HepG2 (cell line): ENCODE data around the gene PUS1. TPM values are rescaled to one million over a fixed set of nuclear protein-coding genes. Genes with fewer than 3 reads are reported as not detected.
A peak's percentile ranks its signal among the peaks of the same experiment; 100 is the strongest.

Source experiments
- ATAC-seq: fragments of 200-7000 bp; cut with Tn5 transposase; 3 replicates; pipeline ENCODE4 v1.9.1; 2020; ENCODE audit warnings: mild to moderate bottlenecking, moderate library complexity
- BruUV-seq: library from RNA; stranded (reverse); fragments of 400-500 nt; replicated peaks from 2 replicates; lab custom pipeline; 2021; lab: Mats Ljungman, UMichigan
- CTCF ChIA-PET: fragments of 300-600 bp; formaldehyde crosslinking; extraction: SDS; loops from one replicate; lab custom pipeline; 2021; ENCODE audit warnings: low total read pairs, inconsistent platforms, low intra/inter-chr PET ratio; lab: Yijun Ruan, JAX
- POLR2A ChIA-PET: fragments of 350-600 bp; sonication (Branson Sonifier 250); formaldehyde crosslinking; loops from one replicate; lab custom pipeline; 2020; ENCODE audit warnings: antibody characterized with exemption, inconsistent platforms; lab: Yijun Ruan, JAX
- DNase-seq: peaks from one replicate; pipeline ENCODE4 v3.0.0-alpha.2; 2015; ENCODE audit warnings: low spot score
- FAIRE-seq: peaks from 3 replicates; lab custom pipeline; 2011; peaks lifted over from hg19 to GRCh38; lab: Jason Lieb, UNC
- H2AFZ ChIP-seq: one replicate; pipeline ENCODE4 v1.6.1; 2011; ENCODE audit warnings: low read length, inconsistent platforms
- H3K27ac ChIP-seq: fragments of 300-600 bp; 3 replicates; pipeline ENCODE4 v1.8.0; 2011; ENCODE audit warnings: mixed run types, mild to moderate bottlenecking, mixed read lengths, low read length, inconsistent platforms; ENCODE audit not compliant: insufficient read depth; ENCODE audit errors: extremely low read length
- H3K27me3 ChIP-seq, 2 experiments: fragments of 200-600 bp in 1 of 2; 2 replicates in 1 of 2; 3 replicates in 1 of 2; pipeline versions ENCODE4 v1.6.0 to v1.8.0; 2011; ENCODE audit warnings: low read length in 2 of 2, mild to moderate bottlenecking in 2 of 2, moderate library complexity in 2 of 2, inconsistent platforms in 1 of 2; ENCODE audit not compliant: insufficient read depth in 2 of 2, control insufficient read depth in 1 of 2
- H3K36me3 ChIP-seq, 2 experiments: fragments of 200-600 bp in 1 of 2; replicated peaks in 1 of 2; 2 replicates in 1 of 2; 3 replicates in 1 of 2; pipeline versions ENCODE4 v1.5.1 to v1.8.0; 2011; ENCODE audit warnings: low read length in 2 of 2, inconsistent platforms in 1 of 2; ENCODE audit not compliant: insufficient read depth in 2 of 2, control insufficient read depth in 1 of 2
- H3K4me1 ChIP-seq: 2 replicates; pipeline ENCODE4 v1.5.1; 2012; ENCODE audit warnings: low read length, inconsistent platforms; ENCODE audit not compliant: insufficient read depth
- H3K4me2 ChIP-seq: 2 replicates; pipeline ENCODE4 v1.6.0; 2011; ENCODE audit warnings: low read depth, low read length, inconsistent platforms
- H3K4me3 ChIP-seq, 3 experiments: fragments of 200-600 bp in 1 of 3; sonication (generic), shearing (Covaris generic) in 1 of 3; replicated peaks in 1 of 3; 2 replicates each; pipeline ENCODE4 v1.5.1; 2011 to 2016; ENCODE audit warnings: low read length in 3 of 3, inconsistent platforms in 2 of 3, low read depth in 2 of 3, mild to moderate bottlenecking in 2 of 3, control low read depth in 1 of 3, mixed read lengths in 1 of 3; ENCODE audit not compliant: insufficient read depth in 1 of 3
- H3K79me2 ChIP-seq: one replicate; pipeline ENCODE4 v1.6.1; 2011; ENCODE audit warnings: low read length, inconsistent platforms; ENCODE audit not compliant: insufficient read depth
- H3K9ac ChIP-seq: 2 replicates; pipeline ENCODE4 v1.6.0; 2011; ENCODE audit warnings: mild to moderate bottlenecking, low read depth, low read length, inconsistent platforms; ENCODE audit not compliant: insufficient read depth
- H3K9me3 ChIP-seq: 2 replicates; pipeline ENCODE4 v1.5.1; 2012; ENCODE audit warnings: mild to moderate bottlenecking, low read length
- H4K20me1 ChIP-seq: 2 replicates; pipeline ENCODE4 v1.6.0; 2011; ENCODE audit warnings: inconsistent platforms, mild to moderate bottlenecking, low read length, moderate library complexity; ENCODE audit not compliant: insufficient read depth
- ATAD3A ChIP-seq: sonication (generic); formaldehyde crosslinking; IDR thresholded peaks from 2 replicates; pipeline ENCODE4 v1.4.0; 2020; ENCODE audit warnings: missing genetic modification reagents
- UBTF ChIP-seq: sonication (generic); formaldehyde crosslinking; IDR thresholded peaks from 2 replicates; pipeline ENCODE4 v1.4.0; 2020; ENCODE audit warnings: mild to moderate bottlenecking, missing genetic modification reagents
- ZBTB43 ChIP-seq: sonication (generic); formaldehyde crosslinking; conservative IDR thresholded peaks from 2 replicates; pipeline ENCODE4 v1.4.0; 2020; ENCODE audit warnings: missing genetic modification reagents
- ZBTB44 ChIP-seq: sonication (generic); formaldehyde crosslinking; IDR thresholded peaks from 2 replicates; pipeline ENCODE4 v1.4.0; 2020; ENCODE audit warnings: missing genetic modification reagents
- ZNF121 ChIP-seq: sonication (generic); formaldehyde crosslinking; IDR thresholded peaks from 2 replicates; pipeline ENCODE4 v1.5.0; 2020; ENCODE audit warnings: mild to moderate bottlenecking, missing genetic modification reagents
- ZNF549 ChIP-seq: sonication (generic); formaldehyde crosslinking; IDR thresholded peaks from 2 replicates; pipeline ENCODE4 v1.5.0; 2020; ENCODE audit warnings: missing genetic modification reagents
- ZNF570 ChIP-seq: sonication (generic); formaldehyde crosslinking; IDR thresholded peaks from 2 replicates; pipeline ENCODE4 v1.4.0; 2020; ENCODE audit warnings: mild to moderate bottlenecking, missing genetic modification reagents, borderline replicate concordance
- ZNF770 ChIP-seq: sonication (generic); formaldehyde crosslinking; IDR thresholded peaks from 2 replicates; pipeline ENCODE4 v1.5.0; 2020; ENCODE audit warnings: mild to moderate bottlenecking, missing genetic modification reagents
- WGBS: methylation state at CpG from one replicate; pipeline ENCODE4 v1.1.6; 2017; ENCODE audit warnings: low lambda C conversion rate; 5-methylcytosine and 5-hydroxymethylcytosine counted together
- in situ Hi-C: cut with HindIII; loops from 2 replicates; pipeline ENCODE4 v1.10.0; 2017; ENCODE audit warnings: low pct_unique_long_range_greater_than_20kb; ENCODE audit not compliant: extremely low pct_ligation_motif_present
- intact Hi-C: fragments of 100-400 bp; cut with micrococcal nuclease; formaldehyde crosslinking; loops from one replicate; pipeline ENCODE4 v1.10.0; 2022; ENCODE audit not compliant: unreplicated experiment
- polyA plus RNA-seq, 8 experiments: library from polyadenylated mRNA; depleted of rRNA in 3 of 8; stranded (reverse) in 7 of 8; unstranded in 1 of 8; fragments of >200 nt; fragmentation: Illumina TruSeq in 4 of 8; extraction: Trizol in 4 of 8; gene quantifications; 2 replicates each; pipeline versions ENCODE4 v1.2.1 to v1.2.3, GENCODE V29; 2011 to 2016; ENCODE audit warnings: low read depth in 4 of 8, missing spikeins in 1 of 8, mixed read lengths in 1 of 8; ENCODE audit not compliant: insufficient read depth in 1 of 8
- total RNA-seq, 5 experiments: library from RNA; depleted of rRNA; stranded (reverse); fragments of >200 nt; fragmentation: Illumina TruSeq; extraction: Trizol; gene quantifications; 2 replicates each; pipeline ENCODE4 v1.2.3, GENCODE V29; 2016; ENCODE audit warnings: low read depth in 1 of 5

Gene PUS1
- total and polyA plus RNA-seq, 2 of the 13 experiments (the other 11 are each of a cell fraction or from before 2014, with no cell fraction given) = 19.2 to 24.7 TPM

- in situ Hi-C loops (no loop called here), intact Hi-C loops (no loop called here)
- no peaks in the 10 kb centered on the region for H4K20me1 ChIP-seq
- ChIA-PET CTCF (no interaction called here), POLR2A (interaction anchor here (1.1 kb wide), 1 partner anchor 23 kb away, joined by 4 read pairs; no protein-coding TSS in a partner anchor)
- no peak overlapping the region for H3K9ac ChIP-seq
- no TSS peak for BruUV-seq
- H3K79me2 ChIP-seq = no peaks in the 10 kb centered on the region
- H3K27ac ChIP-seq = no peak overlapping the region
- 0 out of 2 replicates have a peak overlapping the region, but pooled peaks have one; percentile 7 for H3K4me2 ChIP-seq
- H3K4me1 ChIP-seq = peaks cover 25% of the 10 kb centered on the region
- H3K27me3 ChIP-seq = peaks cover 0 to 18% of the 10 kb centered on the region in 2 experiments; a peak in 2 of 5 replicates
- H3K36me3 ChIP-seq = no peaks in the 10 kb centered on the region
- 40% methylated on average over 16 of the region's 16 CpGs for WGBS
- no peak overlapping the region for H2AFZ ChIP-seq
- H3K9me3 ChIP-seq = no peaks in the 10 kb centered on the region
- DNase-seq = no peak
- no peak for FAIRE-seq
- peak; percentile 81 for ATAC-seq
- TF ChIP-seq ZNF121 (CRISPR knock-in tag) (peak; percentile 37; the same call in 1 of the 2 replicates), ATAD3A (no peak), ZNF770 (peak; percentile 94), ZNF549 (CRISPR knock-in tag) (no peak), ZBTB43 (CRISPR knock-in tag) (no peak), ZBTB44 (CRISPR knock-in tag) (no peak), ZNF570 (CRISPR knock-in tag) (no peak), UBTF (CRISPR knock-in tag) (no peak)
- no peak overlapping the region for H3K4me3 ChIP-seq
These were observed 46.1 kb upstream of the PUS1 start for GRCh38 chr12:131882804-131883520.
